ENCODE measurements around the gene RAB3GAP2. TPM values are rescaled to one million over a fixed set of nuclear protein-coding genes. Genes with fewer than 3 reads are reported as not detected.

The RAB3GAP2 gene
- total and polyA plus RNA-seq, 2 of the 13 experiments (the other 11 are each of a cell fraction or from before 2014, with no cell fraction given): 22.6 to 25.0 TPM

DNA sequence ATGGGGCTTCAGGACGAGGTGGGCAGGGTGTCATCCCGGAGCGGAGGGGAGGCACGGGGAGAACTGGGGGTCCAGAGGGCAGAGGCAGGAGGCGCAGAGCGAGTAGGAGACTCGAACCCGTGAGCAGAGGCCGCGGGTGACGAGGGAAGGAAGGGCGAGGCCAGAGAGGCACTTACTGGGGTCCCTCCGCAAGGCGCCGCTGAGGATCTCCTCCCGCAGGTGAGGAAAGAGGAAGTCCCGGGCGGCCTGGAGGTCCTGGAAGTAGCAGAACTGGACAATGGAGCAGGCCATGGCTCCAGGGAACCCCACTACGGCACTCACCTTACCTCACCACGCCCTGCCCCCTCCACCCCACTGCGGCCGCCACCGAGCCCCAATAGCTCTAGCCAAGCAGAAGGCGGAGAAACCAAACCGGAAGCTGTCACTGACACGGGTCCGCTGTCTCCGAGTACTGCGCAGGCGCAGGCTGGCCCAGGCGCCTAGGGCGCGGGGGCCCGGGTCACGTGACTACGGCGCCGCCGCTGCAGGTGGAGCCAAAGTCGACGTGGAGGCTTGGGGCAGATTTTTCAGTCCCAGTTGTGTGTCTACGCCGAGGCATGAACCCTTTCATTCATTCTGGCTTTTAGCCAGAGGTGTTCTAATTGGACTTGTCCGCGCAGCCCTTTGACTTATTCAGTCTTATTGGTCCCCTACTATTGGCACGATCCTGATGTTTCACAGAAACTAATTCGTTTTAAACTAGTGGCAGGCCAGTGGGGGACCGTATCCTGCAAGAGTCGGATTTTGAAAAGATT is at the start of gene RAB3GAP2 (continued):
- TF ChIP-seq, protein P1, sequence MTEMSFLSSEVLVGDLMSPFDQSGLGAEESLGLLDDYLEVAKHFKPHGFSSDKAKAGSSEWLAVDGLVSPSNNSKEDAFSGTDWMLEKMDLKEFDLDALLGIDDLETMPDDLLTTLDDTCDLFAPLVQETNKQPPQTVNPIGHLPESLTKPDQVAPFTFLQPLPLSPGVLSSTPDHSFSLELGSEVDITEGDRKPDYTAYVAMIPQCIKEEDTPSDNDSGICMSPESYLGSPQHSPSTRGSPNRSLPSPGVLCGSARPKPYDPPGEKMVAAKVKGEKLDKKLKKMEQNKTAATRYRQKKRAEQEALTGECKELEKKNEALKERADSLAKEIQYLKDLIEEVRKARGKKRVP (CRISPR knock-in tag; IDR thresholded peaks at IDR 0.05): no peak
- TF ChIP-seq SOX6 (IDR thresholded peaks at IDR 0.05): no peak
- TF ChIP-seq SOX6 (CRISPR knock-in tag; IDR thresholded peaks at IDR 0.05): peak; percentile 70
- TF ChIP-seq ZNF607 (CRISPR knock-in tag; IDR thresholded peaks at IDR 0.05; ENCODE audit: borderline replicate concordance): peak; percentile 92
- peak; percentile 86 for TF ChIP-seq POLR2G (IDR thresholded peaks at IDR 0.05; ENCODE audit: low read depth, low read length)
- TF ChIP-seq KDM1A (CRISPR knock-in tag; IDR thresholded peaks at IDR 0.05): no peak
- no peak for TF ChIP-seq NFE2L2 (IDR thresholded peaks at IDR 0.05; ENCODE audit: low read length)
- no peak for TF ChIP-seq NFRKB (IDR thresholded peaks at IDR 0.05)
- 0 out of 2 replicates have a peak, but pooled peaks have one; percentile 37 for TF ChIP-seq ZNF747 (CRISPR knock-in tag; IDR thresholded peaks at IDR 0.05; ENCODE audit: borderline replicate concordance)
- no peak for TF ChIP-seq PLRG1 (conservative IDR thresholded peaks at IDR 0.05)
- TF ChIP-seq, protein P2, sequence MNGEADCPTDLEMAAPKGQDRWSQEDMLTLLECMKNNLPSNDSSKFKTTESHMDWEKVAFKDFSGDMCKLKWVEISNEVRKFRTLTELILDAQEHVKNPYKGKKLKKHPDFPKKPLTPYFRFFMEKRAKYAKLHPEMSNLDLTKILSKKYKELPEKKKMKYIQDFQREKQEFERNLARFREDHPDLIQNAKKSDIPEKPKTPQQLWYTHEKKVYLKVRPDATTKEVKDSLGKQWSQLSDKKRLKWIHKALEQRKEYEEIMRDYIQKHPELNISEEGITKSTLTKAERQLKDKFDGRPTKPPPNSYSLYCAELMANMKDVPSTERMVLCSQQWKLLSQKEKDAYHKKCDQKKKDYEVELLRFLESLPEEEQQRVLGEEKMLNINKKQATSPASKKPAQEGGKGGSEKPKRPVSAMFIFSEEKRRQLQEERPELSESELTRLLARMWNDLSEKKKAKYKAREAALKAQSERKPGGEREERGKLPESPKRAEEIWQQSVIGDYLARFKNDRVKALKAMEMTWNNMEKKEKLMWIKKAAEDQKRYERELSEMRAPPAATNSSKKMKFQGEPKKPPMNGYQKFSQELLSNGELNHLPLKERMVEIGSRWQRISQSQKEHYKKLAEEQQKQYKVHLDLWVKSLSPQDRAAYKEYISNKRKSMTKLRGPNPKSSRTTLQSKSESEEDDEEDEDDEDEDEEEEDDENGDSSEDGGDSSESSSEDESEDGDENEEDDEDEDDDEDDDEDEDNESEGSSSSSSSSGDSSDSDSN (CRISPR knock-in tag; IDR thresholded peaks at IDR 0.05): peak; percentile 61; the same call in 1 of the 2 replicates
- no peak for TF ChIP-seq MAF1 (CRISPR knock-in tag; IDR thresholded peaks at IDR 0.05; ENCODE audit: borderline replicate concordance)
- TF ChIP-seq ZNF616 (CRISPR knock-in tag; IDR thresholded peaks at IDR 0.05; ENCODE audit: low read depth): no peak; the same call in none of the 2 replicates
- TF ChIP-seq, protein P3, sequence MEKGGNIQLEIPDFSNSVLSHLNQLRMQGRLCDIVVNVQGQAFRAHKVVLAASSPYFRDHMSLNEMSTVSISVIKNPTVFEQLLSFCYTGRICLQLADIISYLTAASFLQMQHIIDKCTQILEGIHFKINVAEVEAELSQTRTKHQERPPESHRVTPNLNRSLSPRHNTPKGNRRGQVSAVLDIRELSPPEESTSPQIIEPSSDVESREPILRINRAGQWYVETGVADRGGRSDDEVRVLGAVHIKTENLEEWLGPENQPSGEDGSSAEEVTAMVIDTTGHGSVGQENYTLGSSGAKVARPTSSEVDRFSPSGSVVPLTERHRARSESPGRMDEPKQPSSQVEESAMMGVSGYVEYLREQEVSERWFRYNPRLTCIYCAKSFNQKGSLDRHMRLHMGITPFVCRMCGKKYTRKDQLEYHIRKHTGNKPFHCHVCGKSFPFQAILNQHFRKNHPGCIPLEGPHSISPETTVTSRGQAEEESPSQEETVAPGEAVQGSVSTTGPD (CRISPR knock-in tag; IDR thresholded peaks at IDR 0.05): no peak; the same call in 1 of the 2 replicates
- TF ChIP-seq NFKBIZ (CRISPR knock-in tag; IDR thresholded peaks at IDR 0.05): no peak; the same call in 1 of the 2 replicates
- no peak for TF ChIP-seq HNRNPL (IDR thresholded peaks at IDR 0.05; ENCODE audit: low read depth, low read length)
- TF ChIP-seq, protein P4, sequence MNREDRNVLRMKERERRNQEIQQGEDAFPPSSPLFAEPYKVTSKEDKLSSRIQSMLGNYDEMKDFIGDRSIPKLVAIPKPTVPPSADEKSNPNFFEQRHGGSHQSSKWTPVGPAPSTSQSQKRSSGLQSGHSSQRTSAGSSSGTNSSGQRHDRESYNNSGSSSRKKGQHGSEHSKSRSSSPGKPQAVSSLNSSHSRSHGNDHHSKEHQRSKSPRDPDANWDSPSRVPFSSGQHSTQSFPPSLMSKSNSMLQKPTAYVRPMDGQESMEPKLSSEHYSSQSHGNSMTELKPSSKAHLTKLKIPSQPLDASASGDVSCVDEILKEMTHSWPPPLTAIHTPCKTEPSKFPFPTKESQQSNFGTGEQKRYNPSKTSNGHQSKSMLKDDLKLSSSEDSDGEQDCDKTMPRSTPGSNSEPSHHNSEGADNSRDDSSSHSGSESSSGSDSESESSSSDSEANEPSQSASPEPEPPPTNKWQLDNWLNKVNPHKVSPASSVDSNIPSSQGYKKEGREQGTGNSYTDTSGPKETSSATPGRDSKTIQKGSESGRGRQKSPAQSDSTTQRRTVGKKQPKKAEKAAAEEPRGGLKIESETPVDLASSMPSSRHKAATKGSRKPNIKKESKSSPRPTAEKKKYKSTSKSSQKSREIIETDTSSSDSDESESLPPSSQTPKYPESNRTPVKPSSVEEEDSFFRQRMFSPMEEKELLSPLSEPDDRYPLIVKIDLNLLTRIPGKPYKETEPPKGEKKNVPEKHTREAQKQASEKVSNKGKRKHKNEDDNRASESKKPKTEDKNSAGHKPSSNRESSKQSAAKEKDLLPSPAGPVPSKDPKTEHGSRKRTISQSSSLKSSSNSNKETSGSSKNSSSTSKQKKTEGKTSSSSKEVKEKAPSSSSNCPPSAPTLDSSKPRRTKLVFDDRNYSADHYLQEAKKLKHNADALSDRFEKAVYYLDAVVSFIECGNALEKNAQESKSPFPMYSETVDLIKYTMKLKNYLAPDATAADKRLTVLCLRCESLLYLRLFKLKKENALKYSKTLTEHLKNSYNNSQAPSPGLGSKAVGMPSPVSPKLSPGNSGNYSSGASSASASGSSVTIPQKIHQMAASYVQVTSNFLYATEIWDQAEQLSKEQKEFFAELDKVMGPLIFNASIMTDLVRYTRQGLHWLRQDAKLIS (CRISPR knock-in tag; IDR thresholded peaks at IDR 0.05): 0 out of 2 replicates have a peak, but pooled peaks have one; percentile 35
- TF ChIP-seq, protein P5, sequence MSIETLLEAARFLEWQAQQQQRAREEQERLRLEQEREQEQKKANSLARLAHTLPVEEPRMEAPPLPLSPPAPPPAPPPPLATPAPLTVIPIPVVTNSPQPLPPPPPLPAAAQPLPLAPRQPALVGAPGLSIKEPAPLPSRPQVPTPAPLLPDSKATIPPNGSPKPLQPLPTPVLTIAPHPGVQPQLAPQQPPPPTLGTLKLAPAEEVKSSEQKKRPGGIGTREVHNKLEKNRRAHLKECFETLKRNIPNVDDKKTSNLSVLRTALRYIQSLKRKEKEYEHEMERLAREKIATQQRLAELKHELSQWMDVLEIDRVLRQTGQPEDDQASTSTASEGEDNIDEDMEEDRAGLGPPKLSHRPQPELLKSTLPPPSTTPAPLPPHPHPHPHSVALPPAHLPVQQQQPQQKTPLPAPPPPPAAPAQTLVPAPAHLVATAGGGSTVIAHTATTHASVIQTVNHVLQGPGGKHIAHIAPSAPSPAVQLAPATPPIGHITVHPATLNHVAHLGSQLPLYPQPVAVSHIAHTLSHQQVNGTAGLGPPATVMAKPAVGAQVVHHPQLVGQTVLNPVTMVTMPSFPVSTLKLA (IDR thresholded peaks at IDR 0.05): peak; percentile 41; the same call in 1 of the 2 replicates
